ENCODE data around the gene FBXW8. TPM values are rescaled to one million over a fixed set of nuclear protein-coding genes. Genes with fewer than 3 reads are reported as not detected.

FBXW8 gene
- polyA plus RNA-seq, 3 donors = 2.0 to 5.2 (median 2.7) TPM

DNA sequence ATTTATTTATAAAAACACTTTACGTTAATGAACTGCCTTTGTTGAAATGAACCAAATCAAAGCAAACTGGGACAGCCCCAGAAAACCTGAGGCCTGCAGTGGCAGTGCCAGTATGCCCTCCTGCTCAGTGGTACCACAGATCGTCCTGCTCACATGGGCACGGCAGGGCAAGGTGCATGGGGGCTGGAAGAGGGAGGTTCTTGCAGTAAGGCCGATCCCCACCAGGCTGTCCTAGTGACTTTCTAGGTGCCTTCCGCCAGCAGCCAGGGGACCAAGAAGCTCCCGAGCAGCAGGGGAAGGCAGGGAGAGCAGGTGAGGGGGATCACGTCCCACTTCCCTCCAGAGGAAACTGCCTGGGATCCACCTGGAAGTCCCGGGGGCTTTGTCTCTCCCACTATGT is 124.5 kb downstream of the FBXW8 start:
- Mint-ChIP-seq H3K9me3 (peaks cover 0 to 2% (median 0%) of the 10 kb centered on the region in 7 donors), H3K27ac (no peak overlapping the region), H3K36me3 (peaks cover 44 to 87% of the 10 kb centered on the region in 2 donors), H3K4me3 (no peak overlapping the region), H3K27me3 (ENCODE audit: low read depth in 3 of 3) (peaks cover 9 to 18% (median 14%) of the 10 kb centered on the region in 3 donors), H3K4me1 (peaks cover 24% of the 10 kb centered on the region)
- intact Hi-C loops (cut with micrococcal nuclease) = no loop called here
- Histone ChIP-seq H3K4me2 (replicated peaks; ENCODE audit: extremely low read depth, low read length, poor library complexity, severe bottlenecking) (no peak overlapping the region), H3K79me2 (ENCODE audit: insufficient read depth, low read length) (no peaks in the 10 kb centered on the region), H2AFZ (ENCODE audit: insufficient read depth, low read depth, low read length, poor library complexity, severe bottlenecking) (no peak overlapping the region), H3K4me1 (ENCODE audit: control insufficient read depth in 1 of 2, insufficient read depth in 2 of 2, low read length in 2 of 2) (peaks cover 11 to 17% of the 10 kb centered on the region in 2 donors), H4K20me1 (ENCODE audit: insufficient read depth, low read length) (no peaks in the 10 kb centered on the region), H3K27me3 (ENCODE audit: control insufficient read depth in 2 of 2, insufficient read depth in 2 of 2, low read length in 2 of 2) (peaks cover 0 to 9% of the 10 kb centered on the region in 2 donors), H3K4me3 (replicated peaks in 1 of 3; ENCODE audit: low read depth in 2 of 3, low read length in 3 of 3) (no peak overlapping the region), H3K27ac (ENCODE audit: low read depth in 1 of 2, low read length in 2 of 2) (no peak overlapping the region), H3K9ac (ENCODE audit: insufficient read depth, low read length, poor library complexity, severe bottlenecking) (no peak overlapping the region), H3K36me3 (replicated peaks in 1 of 2; ENCODE audit: control insufficient read depth in 1 of 2, insufficient read depth in 2 of 2, low read length in 2 of 2) (peaks cover 25 to 57% of the 10 kb centered on the region in 2 donors), H3K9me3 (replicated peaks in 1 of 2; ENCODE audit: control insufficient read depth in 1 of 2, insufficient read depth in 1 of 2, low read length in 2 of 2) (no peaks in the 10 kb centered on the region)
- no peak for DNase-seq
- 86% methylated on average over 5 of the region's 8 CpGs for WGBS (ENCODE audit: insufficient coverage)
- no peak for TF ChIP-seq CTCF (IDR thresholded peaks at IDR 0.05)

DNA sequence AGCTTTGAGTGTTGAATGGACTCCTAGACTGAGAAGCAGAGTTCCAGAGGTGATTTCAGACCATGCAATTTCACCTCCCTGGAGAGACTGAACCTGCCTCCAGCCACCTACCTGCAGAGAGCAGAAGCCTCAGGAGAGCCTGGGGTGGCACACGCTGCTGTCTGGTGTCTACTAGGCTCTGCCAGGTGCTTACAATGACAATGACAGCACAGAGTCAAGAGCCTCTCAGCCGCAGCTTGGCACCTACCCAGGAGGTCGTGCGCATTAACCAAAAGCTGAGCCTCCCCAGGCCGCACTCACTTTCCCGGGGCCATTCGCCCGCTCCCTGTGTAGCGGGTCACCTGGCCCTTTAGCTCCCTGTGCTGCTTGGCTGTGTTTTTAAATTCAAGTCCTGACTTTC is 125.3 kb downstream of the FBXW8 start:
- no peak for TF ChIP-seq CTCF (IDR thresholded peaks at IDR 0.05)
- WGBS (ENCODE audit: insufficient coverage) = 100% methylated on average over 9 of the region's 9 CpGs
- H3K4me1 ChIP-seq (ENCODE audit: control insufficient read depth in 1 of 2, insufficient read depth in 2 of 2, low read length in 2 of 2) = peaks cover 15 to 23% of the 10 kb centered on the region in 2 donors
- no peak overlapping the region for H3K4me3 ChIP-seq (replicated peaks in 1 of 3; ENCODE audit: low read depth in 2 of 3, low read length in 3 of 3)
- H2AFZ ChIP-seq (ENCODE audit: insufficient read depth, low read depth, low read length, poor library complexity, severe bottlenecking) = no peak overlapping the region
- no peak overlapping the region for H3K9ac ChIP-seq (ENCODE audit: insufficient read depth, low read length, poor library complexity, severe bottlenecking)
- Mint-ChIP-seq H3K4me1 (peaks cover 28% of the 10 kb centered on the region), H3K36me3 (peaks cover 36 to 79% of the 10 kb centered on the region in 2 donors), H3K9me3 (peaks cover 0 to 2% (median 0%) of the 10 kb centered on the region in 7 donors), H3K27ac (no peak overlapping the region), H3K4me3 (no peak overlapping the region), H3K27me3 (ENCODE audit: low read depth in 3 of 3) (peaks cover 9 to 18% (median 14%) of the 10 kb centered on the region in 3 donors)
- peaks cover 20 to 50% of the 10 kb centered on the region in 2 donors for H3K36me3 ChIP-seq (replicated peaks in 1 of 2; ENCODE audit: control insufficient read depth in 1 of 2, insufficient read depth in 2 of 2, low read length in 2 of 2)
- DNase-seq = no peak
- H3K4me2 ChIP-seq (replicated peaks; ENCODE audit: extremely low read depth, low read length, poor library complexity, severe bottlenecking) = no peak overlapping the region
- H4K20me1 ChIP-seq (ENCODE audit: insufficient read depth, low read length) = no peaks in the 10 kb centered on the region
- H3K9me3 ChIP-seq (replicated peaks in 1 of 2; ENCODE audit: control insufficient read depth in 1 of 2, insufficient read depth in 1 of 2, low read length in 2 of 2) = no peaks in the 10 kb centered on the region
- no peaks in the 10 kb centered on the region for H3K79me2 ChIP-seq (ENCODE audit: insufficient read depth, low read length)
- no peak overlapping the region for H3K27ac ChIP-seq (ENCODE audit: low read depth in 1 of 2, low read length in 2 of 2)
- intact Hi-C loops (cut with micrococcal nuclease) = no loop called here
- peaks cover 0 to 9% of the 10 kb centered on the region in 2 donors for H3K27me3 ChIP-seq (ENCODE audit: control insufficient read depth in 2 of 2, insufficient read depth in 2 of 2, low read length in 2 of 2)

Measured in CD14-positive monocyte (primary cell).